ENCODE results near the gene MUC6.

The MUC6 gene

GRCh38 chr11:1034456-1035295, 1.8 kb downstream of the MUC6 start:
- no peak for DNase-seq

- no peak for DNase-seq
Measured at GRCh38 chr11:1034001-1034400, 2.5 kb downstream of the MUC6 start.

GRCh38 chr11:1033016-1033798, 3.3 kb downstream of the MUC6 start:
- DNase-seq, result no peak

GRCh38 chr11:1032310-1032891, 4.1 kb downstream of the MUC6 start:
- DNase-seq, result no peak

- no peak for DNase-seq
Measured at GRCh38 chr11:1031121-1031899, 5.2 kb downstream of the MUC6 start.

- no peak for DNase-seq
Measured at GRCh38 chr11:1030556-1030955, 6.0 kb downstream of the MUC6 start.

GRCh38 chr11:1030086-1030485, 6.4 kb downstream of the MUC6 start:
- no peak for DNase-seq

- DNase-seq, result no peak
Measured at GRCh38 chr11:1029654-1030053, 6.9 kb downstream of the MUC6 start.

- DNase-seq, result no peak
Measured at GRCh38 chr11:1029051-1029450, 7.5 kb downstream of the MUC6 start.

GRCh38 chr11:1028616-1029015, 7.9 kb downstream of the MUC6 start:
- DNase-seq, result no peak

- DNase-seq, result no peak
Measured at GRCh38 chr11:1028291-1028540, 8.3 kb downstream of the MUC6 start.

- DNase-seq, result no peak
Measured at GRCh38 chr11:1027483-1028290, 8.8 kb downstream of the MUC6 start.

- DNase-seq, result no peak
Measured at GRCh38 chr11:1026641-1027482, 9.7 kb downstream of the MUC6 start.

GRCh38 chr11:1026163-1026450, 10.4 kb downstream of the MUC6 start:
- no peak for DNase-seq

- no peak for DNase-seq
Measured at GRCh38 chr11:1025410-1026162, 10.9 kb downstream of the MUC6 start.

- no peak for DNase-seq
Measured at GRCh38 chr11:1024597-1025409, 11.7 kb downstream of the MUC6 start.

GRCh38 chr11:1023811-1024596, 12.5 kb downstream of the MUC6 start:
- no peak for DNase-seq

- no peak for DNase-seq
Measured at GRCh38 chr11:1022908-1023810, 13.4 kb downstream of the MUC6 start.
